Fibroblast of villous mesenchyme (primary cell): ENCODE measurements around the gene RNF166. TPM values are rescaled to one million over a fixed set of nuclear protein-coding genes. Genes with fewer than 3 reads are reported as not detected.

Source experiments
- DNase-seq: peaks from one replicate; pipeline ENCODE4 v3.0.0-alpha.2; 2010; ENCODE audit warnings: low read depth
- H3K4me3 ChIP-seq: 2 replicates; pipeline ENCODE4 v1.5.1; 2011; ENCODE audit warnings: low read depth, mild to moderate bottlenecking, low read length
- total RNA-seq: library from RNA; depleted of rRNA; stranded (reverse); fragments of >200 nt; gene quantifications from 2 replicates; pipeline ENCODE4 v1.2.3, GENCODE V29; 2012
- TF ChIP-seq, protein P1 (sequence below): IDR thresholded peaks from 2 replicates; pipeline ENCODE4 v1.5.1; 2012; ENCODE audit warnings: low read depth, mild to moderate bottlenecking, low read length; ENCODE audit not compliant: insufficient read depth

RNF166 gene
- total RNA-seq, 1 donor: 13.0 TPM

- DNase-seq: no peak
- TF ChIP-seq, protein P1, sequence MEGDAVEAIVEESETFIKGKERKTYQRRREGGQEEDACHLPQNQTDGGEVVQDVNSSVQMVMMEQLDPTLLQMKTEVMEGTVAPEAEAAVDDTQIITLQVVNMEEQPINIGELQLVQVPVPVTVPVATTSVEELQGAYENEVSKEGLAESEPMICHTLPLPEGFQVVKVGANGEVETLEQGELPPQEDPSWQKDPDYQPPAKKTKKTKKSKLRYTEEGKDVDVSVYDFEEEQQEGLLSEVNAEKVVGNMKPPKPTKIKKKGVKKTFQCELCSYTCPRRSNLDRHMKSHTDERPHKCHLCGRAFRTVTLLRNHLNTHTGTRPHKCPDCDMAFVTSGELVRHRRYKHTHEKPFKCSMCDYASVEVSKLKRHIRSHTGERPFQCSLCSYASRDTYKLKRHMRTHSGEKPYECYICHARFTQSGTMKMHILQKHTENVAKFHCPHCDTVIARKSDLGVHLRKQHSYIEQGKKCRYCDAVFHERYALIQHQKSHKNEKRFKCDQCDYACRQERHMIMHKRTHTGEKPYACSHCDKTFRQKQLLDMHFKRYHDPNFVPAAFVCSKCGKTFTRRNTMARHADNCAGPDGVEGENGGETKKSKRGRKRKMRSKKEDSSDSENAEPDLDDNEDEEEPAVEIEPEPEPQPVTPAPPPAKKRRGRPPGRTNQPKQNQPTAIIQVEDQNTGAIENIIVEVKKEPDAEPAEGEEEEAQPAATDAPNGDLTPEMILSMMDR: no peak
- H3K4me3 ChIP-seq: no peak overlapping the region
Measured at GRCh38 chr16:88647178-88648070, 58.8 kb downstream of the RNF166 start.

Other genes with a start within 250 kb of the RNF166 start
- gene ZC3H18, start 136.0 kb downstream of the RNF166 start, total RNA-seq: 12.6 and 17.7 TPM in 2 replicates
- gene IL17C, start 67.8 kb downstream of the RNF166 start, total RNA-seq: not detected in 2 replicates
- gene CYBA, start 55.4 kb downstream of the RNF166 start, total RNA-seq: 152 and 167 TPM in 2 replicates
- gene MVD, start 43.3 kb downstream of the RNF166 start, total RNA-seq: 111 and 124 TPM in 2 replicates
- not detected in 2 replicates for gene SNAI3, start 19.9 kb downstream of the RNF166 start, total RNA-seq
- 19.4 and 25.1 TPM in 2 replicates for gene CTU2, start 95 bp upstream of the RNF166 start, total RNA-seq
- gene PIEZO1, start 78.8 kb upstream of the RNF166 start, total RNA-seq: 196 and 197 TPM in 2 replicates
- gene CDT1, start 97.4 kb upstream of the RNF166 start, total RNA-seq: 7.8 and 12.6 TPM in 2 replicates
- gene APRT, start 105.5 kb upstream of the RNF166 start, total RNA-seq: 39.7 and 46.1 TPM in 2 replicates
- gene GALNS, start 150.5 kb upstream of the RNF166 start, total RNA-seq: 24.8 and 26.3 TPM in 2 replicates
- 34.5 and 49.6 TPM in 2 replicates for gene TRAPPC2L, start 150.7 kb upstream of the RNF166 start, total RNA-seq
- not detected in 2 replicates for gene PABPN1L, start 160.3 kb upstream of the RNF166 start, total RNA-seq